Activated T-helper 9 cell treated with anti-CD3 and anti-CD28 coated beads, Interleukin-2, amount 50 U/mL, for 16 hours (primary cell): ENCODE data around the gene UBD.

Experiments
- DNase-seq: peaks from one replicate; pipeline ENCODE4 v3.0.0-alpha.2; 2020; ENCODE audit warnings: low read depth

UBD gene

DNA sequence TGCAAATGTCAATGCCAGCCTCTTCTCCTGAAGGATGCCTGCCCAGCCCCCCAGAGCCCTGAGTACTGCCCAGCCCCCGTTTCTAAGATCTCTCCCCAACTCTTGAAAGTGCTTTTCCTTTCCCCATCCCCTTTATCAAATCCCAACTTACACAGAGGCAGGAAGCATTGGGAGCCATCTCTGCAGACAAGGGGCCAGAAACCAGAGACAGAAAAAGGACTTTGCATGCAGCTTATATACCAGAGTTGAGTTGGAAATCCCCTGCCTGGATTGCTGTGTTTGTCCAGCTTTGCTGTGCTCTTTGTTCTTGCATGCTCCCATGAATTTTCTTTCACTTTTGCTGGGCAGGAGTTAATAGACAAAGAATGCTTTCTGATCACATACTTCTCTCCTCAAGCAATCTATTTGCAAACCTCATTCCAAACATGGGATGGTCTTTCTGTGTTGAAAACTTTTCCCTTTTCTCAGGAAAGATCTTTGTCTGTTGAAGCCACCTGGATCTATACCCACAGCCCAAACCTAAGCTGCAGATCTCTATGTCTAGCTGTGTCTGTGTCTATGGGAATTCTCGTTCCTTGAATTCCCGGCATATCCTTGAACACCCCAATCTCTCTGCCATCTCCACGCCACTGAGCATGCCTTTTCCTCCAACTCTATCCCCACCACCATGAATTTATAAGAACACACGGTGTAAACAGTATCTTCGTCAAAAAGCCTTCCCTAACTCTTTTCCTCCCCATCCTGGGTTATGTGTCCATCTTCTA is at the start of gene UBD:
UBD (minus strand) TSS at position 209 of the 764 bp plus-strand sequence; CDS start at position 178, 31 bp downstream.
- DNase-seq, result no peak

DNA sequence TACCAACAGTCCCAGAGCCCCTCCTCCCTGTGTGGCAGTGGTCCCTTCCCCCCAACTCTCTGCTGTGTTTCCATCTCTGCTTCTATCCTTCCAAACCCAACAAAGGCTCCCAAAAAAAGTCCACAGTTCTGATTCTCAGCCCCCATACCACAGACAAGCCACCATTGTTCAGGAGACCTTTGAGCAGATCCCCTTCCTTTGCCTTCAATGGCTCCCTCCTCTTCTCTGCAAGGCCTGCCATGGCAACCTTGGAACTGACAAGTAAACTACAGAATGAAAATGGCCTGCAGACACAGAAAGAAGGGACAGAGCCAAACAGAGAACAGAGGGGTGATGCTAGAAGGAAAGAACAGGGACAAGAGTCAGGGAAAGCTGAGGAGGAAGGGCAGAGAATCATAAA is 48.6 kb upstream of the UBD start:
- no peak for DNase-seq

DNA sequence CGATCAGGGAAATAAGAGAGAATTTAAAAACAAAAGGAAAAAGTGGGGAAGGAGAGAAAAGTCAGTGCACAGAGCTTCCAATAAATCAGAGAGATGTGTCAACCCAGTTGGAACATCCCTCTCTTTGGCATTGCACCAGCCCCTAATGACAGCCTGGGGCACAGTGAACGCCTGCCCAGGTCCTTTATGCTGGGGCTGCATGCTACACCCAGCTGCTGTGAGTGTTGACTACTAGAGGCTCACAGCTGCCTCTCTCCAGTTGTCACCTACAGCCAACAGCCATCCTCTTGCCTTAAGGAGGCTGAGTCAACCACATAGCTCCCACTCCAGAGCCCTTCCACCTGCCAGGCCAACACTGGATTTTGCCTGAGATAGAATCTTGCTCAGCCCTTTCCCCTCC is 44.4 kb upstream of the UBD start:
- DNase-seq, result no peak

DNA sequence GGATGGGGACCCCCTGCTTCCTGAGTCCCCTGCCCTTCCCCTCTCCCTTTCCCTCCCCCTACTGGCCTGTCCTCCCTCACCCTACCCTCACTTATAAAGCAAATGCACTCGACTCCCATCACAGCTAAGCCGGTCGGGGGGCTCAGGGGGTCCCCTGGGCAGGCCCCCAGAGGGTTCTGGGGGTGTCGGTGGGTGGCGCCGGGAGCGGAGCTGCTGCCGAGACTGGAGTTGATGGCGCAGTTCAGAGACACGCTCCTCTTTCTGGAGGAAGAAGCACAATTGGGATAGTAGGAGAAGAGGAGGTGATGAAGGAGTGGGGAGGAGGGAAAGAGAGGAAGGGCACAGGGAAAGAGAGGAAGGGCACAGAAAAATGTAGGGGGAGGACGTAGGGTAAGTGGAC is 43.9 kb upstream of the UBD start:
- DNase-seq, result no peak

DNA sequence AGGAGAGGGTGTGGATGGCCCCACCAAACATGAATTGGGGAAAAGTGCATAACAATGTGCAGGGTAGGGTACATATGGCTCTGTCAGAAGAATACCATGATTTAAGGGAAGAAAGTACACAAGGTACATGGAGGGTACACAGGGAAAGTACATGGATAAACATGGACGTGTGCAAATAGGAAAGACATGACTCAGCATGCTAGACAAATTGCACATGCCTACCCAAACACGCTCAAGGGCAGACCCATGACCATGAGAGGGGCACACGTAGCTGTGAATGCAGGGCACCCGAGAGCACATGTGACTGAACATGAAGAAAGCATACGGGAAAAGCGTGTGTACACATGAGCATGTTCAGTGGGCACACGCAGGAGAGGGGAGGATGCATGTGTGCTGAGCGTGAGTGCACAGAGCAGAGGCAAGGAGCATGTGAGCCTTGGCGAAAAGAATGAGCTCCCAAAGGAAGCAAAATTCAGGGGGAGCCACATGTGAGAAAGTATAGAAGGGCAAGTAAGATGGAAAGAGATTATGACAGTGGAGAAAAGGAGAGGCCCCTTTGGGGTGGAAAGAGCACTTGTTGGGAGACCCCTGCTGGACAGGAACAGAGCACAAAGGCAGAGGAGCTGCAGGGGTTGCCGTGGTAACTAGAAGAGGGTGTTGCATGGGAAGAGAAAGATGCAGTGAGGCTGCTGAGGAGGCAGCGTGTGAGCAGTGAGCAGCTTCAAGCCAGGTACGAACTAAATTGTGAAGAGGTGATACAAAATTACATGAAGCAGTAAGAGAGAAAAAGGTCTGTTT is 43.2 kb upstream of the UBD start:
- DNase-seq, result no peak

DNA sequence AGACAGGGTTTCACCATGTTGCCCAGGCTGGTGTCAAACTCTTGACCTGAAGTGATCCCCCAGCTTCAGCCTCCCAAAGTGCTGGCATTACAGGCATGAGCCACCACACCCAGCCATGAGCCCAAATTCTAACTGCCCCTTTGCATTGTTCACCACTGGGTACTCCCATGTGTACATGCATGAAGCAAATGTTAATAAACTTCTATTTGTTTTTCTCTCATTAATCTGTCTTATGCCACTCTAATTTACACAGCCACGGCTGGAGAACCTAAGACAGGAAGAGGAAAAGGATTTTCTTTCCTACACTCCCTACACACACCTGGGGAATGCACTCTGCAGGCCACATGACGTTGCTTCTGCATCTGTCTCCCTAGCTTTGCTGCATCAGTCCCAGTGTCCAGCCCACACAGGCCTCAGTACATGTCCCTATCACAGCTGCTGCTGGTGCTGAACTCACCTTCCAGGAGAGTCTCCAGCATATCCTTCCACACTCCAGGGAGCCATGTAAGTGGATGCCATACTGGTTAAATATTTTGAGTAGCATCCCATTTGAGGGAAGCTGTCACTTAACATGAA is 38.7 kb upstream of the UBD start:
- DNase-seq, result no peak

DNA sequence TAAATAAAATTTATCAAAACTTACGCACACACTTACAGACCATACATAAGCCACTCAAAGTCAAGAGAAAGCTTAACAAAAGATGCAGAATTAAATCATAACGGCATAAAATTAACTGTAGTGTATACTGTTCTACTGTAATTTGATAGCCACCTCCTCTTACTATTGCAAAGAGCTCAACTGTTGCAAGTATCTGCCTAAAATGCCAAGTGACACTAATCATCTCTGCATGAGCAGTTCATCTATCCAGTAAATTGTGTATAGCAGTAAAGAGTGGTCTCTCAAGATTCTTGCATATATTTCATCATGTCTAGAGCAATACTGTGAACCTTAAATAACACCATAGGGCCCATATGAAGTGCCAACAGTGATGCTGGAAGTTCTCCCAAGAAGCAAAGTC is 37.7 kb upstream of the UBD start:
- no peak for DNase-seq

DNA sequence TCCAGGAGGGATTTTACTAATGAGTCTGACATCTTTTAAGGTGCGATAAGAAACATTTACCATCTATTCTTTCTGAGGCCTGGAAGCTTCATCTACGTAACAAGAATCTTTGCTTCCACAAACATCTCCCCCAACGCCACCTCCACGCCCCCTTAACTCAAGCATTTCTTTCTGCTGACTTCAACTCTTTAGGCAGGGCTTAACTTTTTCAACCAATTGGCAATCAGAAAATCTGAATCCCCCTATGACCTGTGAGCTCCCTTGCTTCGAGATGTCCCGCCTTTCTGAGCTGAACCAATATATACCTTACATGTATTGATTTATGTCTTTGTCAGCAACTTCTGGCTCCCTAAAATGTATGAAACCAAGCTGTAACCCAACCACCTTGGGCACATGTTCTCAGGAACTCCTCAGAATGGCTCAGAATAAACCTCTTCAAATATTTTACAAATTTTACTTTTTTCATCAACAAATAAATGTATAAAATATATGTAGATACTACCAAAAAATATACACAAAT is 36.9 kb upstream of the UBD start:
- DNase-seq, result no peak

DNA sequence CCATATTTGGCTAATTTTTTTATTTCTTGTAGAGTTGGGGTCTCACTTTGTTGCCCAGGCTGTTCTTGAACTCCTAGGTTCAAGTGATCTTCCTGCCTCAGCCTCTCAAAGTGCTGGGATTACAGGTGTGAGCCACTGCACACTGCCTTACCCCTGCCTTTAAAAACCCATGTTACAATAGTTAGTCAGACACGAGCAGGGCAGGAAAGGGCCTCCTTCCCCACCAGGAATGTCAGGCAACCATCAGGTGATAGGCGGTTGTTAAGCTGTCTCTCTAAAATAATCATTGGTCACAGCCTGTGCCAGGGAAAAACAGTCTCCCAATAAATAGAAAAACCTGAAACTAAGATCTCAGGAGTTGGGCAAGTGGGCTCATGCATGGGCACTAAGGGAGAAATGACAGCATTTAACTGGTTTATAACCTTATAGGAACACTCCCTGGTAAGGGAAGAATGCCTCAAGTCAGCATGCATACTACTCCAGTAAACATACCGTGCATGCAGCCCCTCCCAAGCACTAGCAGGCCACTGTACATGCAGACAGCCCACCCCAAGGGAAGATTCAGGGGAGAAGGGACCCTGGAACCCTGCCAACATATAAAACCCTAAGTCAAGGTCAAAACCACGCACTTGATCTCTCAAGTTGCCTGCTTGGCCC is 33.8 kb upstream of the UBD start:
- no peak for DNase-seq

DNA sequence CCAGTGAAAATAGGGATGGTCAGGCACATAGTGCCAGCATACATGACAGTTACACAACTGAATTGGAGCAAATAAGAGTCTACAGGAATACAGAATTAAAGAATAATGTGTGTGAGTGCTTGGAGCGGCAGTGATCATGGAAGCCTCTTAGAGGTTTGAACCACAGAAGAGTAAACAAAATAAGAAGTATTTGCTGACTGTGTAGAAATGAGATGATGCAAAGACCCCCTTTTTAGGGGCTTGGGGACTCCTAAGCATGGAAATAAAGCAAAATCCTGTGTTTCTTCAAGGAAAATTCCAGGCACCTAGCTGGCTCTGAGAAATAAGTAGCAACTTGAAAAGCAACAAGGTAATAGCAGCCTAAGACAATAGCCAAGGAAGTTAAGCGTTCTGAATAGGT is 32.1 kb upstream of the UBD start:
- DNase-seq, result no peak

DNA sequence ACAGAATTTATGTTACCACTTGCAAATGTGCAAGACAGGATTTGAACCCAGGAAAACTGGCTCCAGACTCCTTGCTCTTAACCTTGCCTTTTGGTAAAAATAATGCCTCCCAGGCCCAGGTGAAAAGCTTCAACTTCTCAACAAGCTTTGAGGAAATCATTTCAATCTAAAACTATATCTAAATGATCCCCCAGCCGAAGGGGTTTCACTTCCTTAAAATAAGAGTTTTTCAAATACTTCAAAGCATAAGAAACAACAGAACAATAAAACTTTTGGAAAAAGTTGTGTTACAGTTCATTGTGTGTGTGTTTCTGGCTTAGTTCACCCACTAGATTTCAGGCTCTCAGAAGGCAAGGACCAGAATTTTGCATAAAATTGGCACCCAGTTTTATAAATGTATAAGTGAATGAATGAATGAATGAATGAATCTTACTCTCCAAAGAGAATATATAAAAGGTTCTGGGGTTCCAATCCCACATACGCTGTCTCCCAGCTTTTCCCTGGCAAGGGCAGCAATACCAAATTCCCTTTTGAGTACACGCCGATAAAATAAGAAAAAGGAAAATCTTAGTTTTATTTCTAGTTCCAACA is 30.8 kb upstream of the UBD start:
- DNase-seq, result no peak

DNA sequence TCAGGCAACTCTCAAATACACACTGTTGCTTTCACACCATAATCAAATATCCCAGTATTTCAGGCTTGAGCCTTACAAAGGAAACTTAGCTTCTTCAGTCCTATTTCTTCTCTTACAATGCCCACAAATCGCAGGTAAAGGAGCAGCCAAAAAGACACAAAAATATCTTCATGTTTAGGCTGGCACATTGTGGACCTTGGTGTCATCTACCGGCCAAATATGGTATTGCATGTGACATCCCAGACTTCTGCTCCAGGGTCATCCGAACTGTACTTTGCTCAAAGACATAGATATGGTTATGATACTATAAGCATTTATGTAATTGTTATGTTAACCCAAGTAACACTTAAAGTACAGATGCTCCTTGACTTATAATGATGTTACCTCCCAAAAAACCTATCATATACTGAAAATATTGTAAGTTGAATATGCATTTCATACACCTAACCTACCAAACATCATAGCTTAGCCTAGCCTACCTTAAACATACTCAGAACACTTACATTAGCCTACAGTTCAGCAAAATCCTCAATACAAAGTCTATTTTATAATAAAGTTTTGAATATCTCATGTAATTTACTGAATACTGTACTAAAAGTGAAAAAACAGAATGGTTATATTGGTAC is 30.0 kb upstream of the UBD start:
- peak; percentile 25 for DNase-seq

DNA sequence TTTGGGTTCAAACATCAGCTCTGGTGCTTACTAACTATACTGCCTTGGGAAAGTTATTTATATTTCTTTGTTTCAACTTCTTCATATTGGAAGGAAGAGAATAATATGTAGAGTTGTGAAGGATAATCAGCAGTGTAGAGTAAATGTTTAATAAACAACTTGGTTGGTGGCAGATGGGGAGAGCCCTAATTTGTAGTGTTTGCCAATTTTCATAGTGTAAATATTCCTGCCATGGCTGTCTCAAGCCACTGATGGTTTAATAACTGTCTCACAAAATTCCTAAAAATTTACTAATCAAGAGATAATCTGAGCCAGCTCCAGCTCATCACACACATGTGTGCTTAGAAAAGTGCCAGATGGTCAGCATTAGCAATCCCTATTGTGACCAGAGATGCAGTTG is 25.3 kb upstream of the UBD start, which contains the start of gene OR2H2:
OR2H2 (plus strand) TSS at position 301 of the 400 bp plus-strand sequence. CDS start 2,824 bp downstream, outside the sequence.
- DNase-seq, result no peak

DNA sequence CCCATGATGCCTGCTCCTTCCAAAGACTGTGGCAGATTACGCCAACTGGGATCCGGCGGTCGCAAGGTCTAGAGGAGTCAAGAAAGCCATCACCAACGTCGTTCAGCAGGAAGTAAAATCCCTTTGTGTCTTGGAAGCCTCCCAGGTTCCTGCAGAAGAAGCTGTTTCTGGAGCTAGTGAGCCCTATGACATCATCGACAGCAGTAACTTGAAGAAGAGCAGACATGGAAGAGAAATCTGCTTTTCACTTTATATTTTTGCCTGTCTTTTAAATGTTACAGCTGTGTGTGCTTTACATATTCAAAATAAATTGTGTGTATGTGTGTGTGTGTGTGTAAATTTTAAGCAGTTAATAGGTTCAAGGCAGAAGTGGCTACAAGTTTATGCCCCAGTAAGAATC is 18.0 kb upstream of the UBD start:
- DNase-seq, result no peak

DNA sequence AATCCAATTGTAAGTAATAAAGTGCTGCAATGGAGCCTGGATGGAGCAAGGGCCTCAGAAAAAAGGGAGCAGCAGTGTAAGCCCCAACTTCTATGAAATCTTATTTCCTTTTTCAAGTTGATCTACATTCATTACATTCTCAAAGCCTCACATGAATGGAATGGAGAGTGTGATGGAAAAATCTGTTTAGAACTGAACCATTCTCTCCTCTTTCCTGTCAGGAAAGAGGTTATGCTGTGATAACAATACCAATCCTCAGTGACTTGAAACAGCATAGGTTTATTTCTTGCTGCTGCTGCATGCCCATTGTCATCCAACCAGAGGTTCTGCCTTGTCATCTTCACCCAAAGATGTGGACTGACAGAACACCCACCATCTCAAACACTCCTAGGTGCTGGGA is 16.5 kb upstream of the UBD start:
- no peak for DNase-seq

DNA sequence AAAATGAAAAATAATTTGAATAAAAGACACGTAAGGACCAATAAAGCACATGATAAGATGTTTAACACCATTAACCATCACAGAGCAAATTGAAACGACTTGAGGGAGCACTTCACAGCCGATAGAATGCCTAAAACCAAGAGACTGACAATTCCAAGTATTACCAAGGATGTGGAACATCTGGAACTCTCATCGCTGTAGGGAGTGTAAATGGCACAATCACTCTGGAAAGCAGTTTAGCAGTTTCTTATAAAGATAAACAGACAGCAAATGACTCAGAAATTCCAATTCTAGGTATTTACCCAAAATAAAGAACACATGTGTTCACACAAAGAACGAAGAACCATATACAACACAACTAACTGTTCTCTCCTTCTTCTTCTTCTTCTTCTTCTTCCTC is 8.5 kb upstream of the UBD start:
- DNase-seq, result no peak

DNA sequence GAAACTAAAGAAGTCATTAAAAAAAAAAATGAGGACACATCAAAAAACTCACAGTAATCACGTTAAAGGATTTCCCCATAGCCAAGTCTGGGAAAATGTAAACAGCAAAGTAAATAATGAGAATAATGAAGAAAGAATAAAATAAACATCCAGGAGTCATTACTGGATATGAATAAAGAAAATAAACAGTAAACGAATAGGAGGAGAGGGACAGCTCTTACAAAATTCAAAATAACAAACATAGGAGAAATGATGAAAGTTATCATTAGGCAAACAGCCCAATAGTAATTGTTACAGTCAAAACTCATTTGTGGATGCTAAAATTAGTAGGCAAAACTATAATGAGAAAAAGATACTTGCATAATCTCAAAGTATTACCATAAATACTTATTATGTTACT is 8.0 kb upstream of the UBD start:
- DNase-seq, result no peak

DNA sequence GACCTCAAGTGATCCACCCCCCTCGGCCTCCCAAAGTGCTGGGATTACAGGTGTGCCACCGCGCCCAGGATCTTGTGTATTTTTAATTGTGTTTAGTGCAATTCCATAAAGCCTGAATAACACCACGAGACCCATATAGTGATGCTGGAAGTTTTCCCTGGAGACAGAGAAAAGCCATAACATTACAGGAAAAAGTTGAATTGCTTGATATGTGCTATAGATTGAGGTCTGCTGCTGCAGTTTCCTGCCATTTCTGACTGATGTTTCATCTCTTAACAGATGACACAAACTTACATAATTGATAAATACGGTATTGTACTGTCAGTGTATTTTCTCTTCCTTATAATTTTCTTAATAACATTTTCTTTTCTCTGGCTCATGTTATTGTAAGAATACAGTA is 7.3 kb upstream of the UBD start:
- DNase-seq, result no peak

DNA sequence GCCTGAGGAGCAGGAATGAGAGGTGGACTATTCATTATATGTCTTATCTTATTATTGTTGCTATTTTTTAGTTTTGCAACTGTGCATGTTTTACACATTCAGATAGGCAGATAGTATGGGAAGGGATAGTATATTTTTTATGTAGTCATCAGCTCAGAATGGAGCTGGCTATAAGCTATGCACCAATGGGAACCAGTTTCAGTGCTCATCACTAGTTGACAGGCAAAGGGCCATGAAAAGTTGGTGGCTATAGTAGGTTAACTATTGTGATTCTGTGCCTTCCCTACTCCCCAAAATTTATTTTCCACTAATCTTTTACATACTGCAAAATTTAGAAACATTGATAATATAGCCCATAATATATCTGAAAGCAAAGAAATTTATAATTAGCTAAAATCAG is 5.3 kb upstream of the UBD start:
- no peak for DNase-seq

DNA sequence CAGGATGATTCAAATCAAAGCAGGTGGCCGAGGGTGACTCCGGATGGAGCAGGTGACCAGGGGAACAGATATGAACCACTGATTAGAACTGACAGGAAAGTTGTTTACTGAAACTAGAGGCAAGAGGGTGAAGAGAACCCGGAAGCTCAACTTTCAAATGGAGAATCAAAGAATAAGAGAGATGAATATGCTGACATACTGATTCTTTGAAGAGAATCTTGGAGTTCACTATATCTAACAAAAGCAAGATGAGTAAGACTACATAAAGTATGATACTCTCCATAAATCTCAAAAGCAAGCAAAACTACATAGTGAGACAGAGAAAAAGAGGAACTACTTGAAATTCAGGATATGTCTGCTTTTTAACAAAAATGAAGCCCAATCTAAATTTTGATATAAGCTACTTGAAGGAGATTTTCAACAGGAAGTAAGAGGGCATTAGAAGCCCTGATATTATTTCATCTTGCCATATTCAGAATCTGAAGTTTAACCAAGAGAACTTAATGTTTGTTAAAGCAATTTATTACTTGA is 4.0 kb upstream of the UBD start:
- no peak for DNase-seq

DNA sequence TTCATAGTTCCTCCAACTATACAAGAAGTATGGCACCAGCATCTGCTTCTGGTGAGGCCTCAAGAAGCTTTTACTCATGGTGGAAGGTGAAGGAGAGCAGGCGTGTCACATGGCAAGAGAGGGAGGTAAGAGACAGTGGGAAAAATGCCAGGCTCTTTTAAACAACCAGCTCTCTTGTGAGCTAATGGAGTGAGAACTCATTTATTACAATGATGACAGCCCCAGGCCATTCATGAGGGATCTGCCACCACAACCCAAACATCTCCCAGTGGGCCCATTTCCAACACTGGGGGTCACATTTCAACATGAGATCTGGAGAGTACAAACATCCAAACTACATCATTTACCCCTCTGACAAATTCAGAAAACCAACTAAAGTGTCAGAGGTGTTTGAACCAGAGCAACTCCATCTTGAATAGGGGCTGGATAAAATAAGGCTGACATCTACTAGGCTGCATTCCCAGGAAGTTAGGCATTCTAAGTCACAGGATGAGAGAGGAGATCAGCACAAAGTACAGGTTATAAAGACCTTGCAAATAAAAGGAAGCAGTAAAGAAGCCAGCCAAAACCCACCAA is 2.2 kb upstream of the UBD start:
- DNase-seq, result no peak
